Uterus (tissue), 4 donors: ENCODE data around the gene SLC38A2. TPM values are rescaled to one million over a fixed set of nuclear protein-coding genes. Genes with fewer than 3 reads are reported as not detected.

Experiments
- DNase-seq, 2 donors: peaks; one replicate each; pipeline ENCODE4 v3.0.0-alpha.2; 2019 to 2020
- H3K27ac ChIP-seq, 2 donors: fragments of 200-600 bp; sonication (generic); 1 replicate in 1 of 2; 2 replicates in 1 of 2; pipeline ENCODE4 v1.5.1; 2016 to 2018
- H3K27me3 ChIP-seq, 2 donors: fragments of 200-600 bp; sonication (generic); one replicate each; pipeline ENCODE4 v1.5.1; 2018 to 2019; ENCODE audit warnings: control low read depth in 1 of 2
- H3K36me3 ChIP-seq, 2 donors: fragments of 200-600 bp; sonication (generic); one replicate each; pipeline ENCODE4 v1.5.1; 2019; ENCODE audit warnings: control low read depth in 1 of 2
- H3K4me1 ChIP-seq, 2 donors: fragments of 200-600 bp; sonication (generic); one replicate each; pipeline ENCODE4 v1.5.1; 2018 to 2019; ENCODE audit warnings: control low read depth in 1 of 2
- H3K4me3 ChIP-seq, 2 donors: fragments of 200-600 bp; sonication (generic); 1 replicate in 1 of 2; 2 replicates in 1 of 2; pipeline ENCODE4 v1.5.1; 2018 to 2019; ENCODE audit warnings: mild to moderate bottlenecking in 1 of 2
- H3K9me3 ChIP-seq, 2 donors: fragments of 200-600 bp; sonication (generic); one replicate each; pipeline ENCODE4 v1.5.1; 2019; ENCODE audit warnings: control low read depth in 1 of 2
- POLR2A ChIP-seq, 2 donors: fragments of 450-650 bp; IDR thresholded peaks; one replicate each; pipeline ENCODE4 v1.6.1; 2016; ENCODE audit warnings: antibody characterized with exemption in 2 of 2, mild to moderate bottlenecking in 1 of 2, moderate library complexity in 1 of 2
- intact Hi-C: fragments of 100-400 bp; cut with DNase I; formaldehyde crosslinking; loops from one replicate; pipeline ENCODE4 v1.15.1; 2023; ENCODE audit warnings: low total_unique reads
- total RNA-seq, 4 donors: library from RNA; depleted of rRNA in 3 of 4; stranded (reverse); fragments of >200 nt in 3 of 4; gene quantifications; one replicate each; pipeline versions ENCODE4 v1.1.0 to v1.2.4, GENCODE V29; 2014 to 2023
- TF ChIP-seq, protein P1 (sequence below), 4 experiments: fragments of 200-600 bp in 2 of 4; fragments of 450-650 bp in 2 of 4; sonication (generic) in 2 of 4; IDR thresholded peaks; one replicate each; pipeline ENCODE4 v1.5.1; 2016 to 2019; ENCODE audit warnings: antibody characterized with exemption in 4 of 4, mild to moderate bottlenecking in 2 of 4, moderate library complexity in 1 of 4
- donor health status: DM: yes; HTN: yes; CAD: no.

Gene SLC38A2
- 100 to 1,000 TPM; 234 to 487 (median 372) TPM for total RNA-seq

- DNase-seq: peak; percentile 98
- TF ChIP-seq, protein P1, sequence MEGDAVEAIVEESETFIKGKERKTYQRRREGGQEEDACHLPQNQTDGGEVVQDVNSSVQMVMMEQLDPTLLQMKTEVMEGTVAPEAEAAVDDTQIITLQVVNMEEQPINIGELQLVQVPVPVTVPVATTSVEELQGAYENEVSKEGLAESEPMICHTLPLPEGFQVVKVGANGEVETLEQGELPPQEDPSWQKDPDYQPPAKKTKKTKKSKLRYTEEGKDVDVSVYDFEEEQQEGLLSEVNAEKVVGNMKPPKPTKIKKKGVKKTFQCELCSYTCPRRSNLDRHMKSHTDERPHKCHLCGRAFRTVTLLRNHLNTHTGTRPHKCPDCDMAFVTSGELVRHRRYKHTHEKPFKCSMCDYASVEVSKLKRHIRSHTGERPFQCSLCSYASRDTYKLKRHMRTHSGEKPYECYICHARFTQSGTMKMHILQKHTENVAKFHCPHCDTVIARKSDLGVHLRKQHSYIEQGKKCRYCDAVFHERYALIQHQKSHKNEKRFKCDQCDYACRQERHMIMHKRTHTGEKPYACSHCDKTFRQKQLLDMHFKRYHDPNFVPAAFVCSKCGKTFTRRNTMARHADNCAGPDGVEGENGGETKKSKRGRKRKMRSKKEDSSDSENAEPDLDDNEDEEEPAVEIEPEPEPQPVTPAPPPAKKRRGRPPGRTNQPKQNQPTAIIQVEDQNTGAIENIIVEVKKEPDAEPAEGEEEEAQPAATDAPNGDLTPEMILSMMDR (IDR thresholded peaks at IDR 0.05): peak in 1 of 4 experiments; percentile 35
- TF ChIP-seq POLR2A (IDR thresholded peaks at IDR 0.05): peak; percentile 96 to 99
- peak within 1 kb of the TSS; percentile 91 to 92 for H3K4me3 ChIP-seq
- H3K36me3 ChIP-seq: no peaks in the 10 kb centered on the region
- H3K9me3 ChIP-seq: no peaks in the 10 kb centered on the region
- peaks cover 0 to 3% of the 10 kb centered on the region in 2 donors for H3K4me1 ChIP-seq
- intact Hi-C loops: loop anchor here (10.0 kb wide), 1 partner anchor 292 kb away; no protein-coding TSS in a partner anchor
- peak within 1 kb of the TSS; percentile 98 to 100 for H3K27ac ChIP-seq
- no peaks in the 10 kb centered on the region for H3K27me3 ChIP-seq
These were observed at the start of gene SLC38A2 for GRCh38 chr12:46372544-46373300. SLC38A2 (minus strand) TSS chr12:46372773; CDS start chr12:46371293, 1,480 bp downstream.

- no peak for DNase-seq
- Histone ChIP-seq H3K27ac (no peak overlapping the region), H3K9me3 (no peaks in the 10 kb centered on the region), H3K36me3 (no peaks in the 10 kb centered on the region), H3K4me1 (no peaks in the 10 kb centered on the region), H3K4me3 (no peak overlapping the region), H3K27me3 (no peaks in the 10 kb centered on the region)
- TF ChIP-seq, protein P1 (IDR thresholded peaks at IDR 0.05): no peak
- TF ChIP-seq POLR2A (IDR thresholded peaks at IDR 0.05): no peak
- intact Hi-C loops: no loop called here
These were observed 47.1 kb upstream of the SLC38A2 start for GRCh38 chr12:46419675-46420074.

GRCh38 chr12:46415552-46415951 is 43.0 kb upstream of the SLC38A2 start:
- Histone ChIP-seq H3K27ac (no peak overlapping the region), H3K9me3 (no peaks in the 10 kb centered on the region), H3K4me1 (peaks cover 0 to under 1% of the 10 kb centered on the region in 2 donors), H3K27me3 (no peaks in the 10 kb centered on the region), H3K4me3 (no peak overlapping the region), H3K36me3 (no peaks in the 10 kb centered on the region)
- no peak for DNase-seq
- intact Hi-C loops: no loop called here
- TF ChIP-seq, protein P1 (IDR thresholded peaks at IDR 0.05): no peak
- no peak for TF ChIP-seq POLR2A (IDR thresholded peaks at IDR 0.05)

DNA sequence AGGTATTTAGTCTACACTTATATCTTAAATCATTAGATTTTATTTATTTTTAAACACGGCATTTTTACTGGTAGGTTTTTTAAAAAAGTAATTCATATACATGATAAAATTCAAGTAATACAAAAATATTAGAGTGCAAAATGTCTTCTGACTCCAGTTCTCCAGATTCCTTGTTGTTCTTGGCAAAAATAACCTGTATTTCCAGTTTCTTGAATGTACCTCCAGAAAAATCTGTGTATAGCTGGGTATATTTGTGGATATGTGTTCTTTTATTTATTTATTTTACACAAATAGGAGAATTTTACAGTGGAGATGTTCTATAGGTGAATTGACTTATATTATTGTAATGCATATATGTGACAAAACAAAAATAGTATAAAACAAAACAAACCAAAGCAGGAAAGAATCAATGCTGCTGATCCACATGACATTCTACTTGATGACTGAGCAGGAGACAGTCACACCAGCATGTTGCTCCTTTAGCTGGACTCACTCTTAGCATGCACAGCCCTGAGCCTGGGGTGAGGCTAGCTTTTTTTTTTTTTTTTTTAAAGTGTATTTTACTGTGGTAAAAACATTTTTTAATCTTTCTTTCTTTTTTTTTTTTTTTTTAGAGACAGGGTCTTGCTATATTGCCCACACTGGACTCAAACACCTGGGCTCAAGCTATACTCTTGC is 42.2 kb upstream of the SLC38A2 start:
- Histone ChIP-seq H3K9me3 (no peaks in the 10 kb centered on the region), H3K27ac (no peak overlapping the region), H3K36me3 (no peaks in the 10 kb centered on the region), H3K4me1 (peaks cover 0 to 7% of the 10 kb centered on the region in 2 donors), H3K27me3 (no peaks in the 10 kb centered on the region), H3K4me3 (no peak overlapping the region)
- TF ChIP-seq, protein P1 (IDR thresholded peaks at IDR 0.05): no peak
- TF ChIP-seq POLR2A (IDR thresholded peaks at IDR 0.05): no peak
- intact Hi-C loops: no loop called here
- DNase-seq: no peak

DNA sequence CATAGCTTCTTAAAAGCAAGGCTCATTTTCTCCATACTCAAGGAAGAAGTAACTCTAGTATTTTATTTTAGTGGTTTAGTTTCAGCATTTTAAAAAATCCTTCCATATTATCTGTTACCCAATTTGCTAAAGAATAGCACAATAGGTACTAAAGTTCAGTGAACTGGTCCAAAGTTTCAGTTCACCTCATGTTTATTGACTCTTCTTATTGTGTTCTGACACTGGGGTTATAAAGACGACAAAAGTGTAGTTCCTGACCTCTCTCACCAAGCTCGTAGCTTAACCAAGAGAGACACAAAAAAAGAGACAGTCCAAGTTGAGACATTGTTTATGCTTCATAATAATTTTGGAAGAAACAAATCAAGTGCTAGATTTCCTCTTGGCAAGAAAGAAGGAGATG is 40.8 kb upstream of the SLC38A2 start:
- intact Hi-C loops: no loop called here
- Histone ChIP-seq H3K27ac (no peak overlapping the region), H3K9me3 (no peaks in the 10 kb centered on the region), H3K36me3 (no peaks in the 10 kb centered on the region), H3K4me1 (peaks cover 0 to 7% of the 10 kb centered on the region in 2 donors), H3K27me3 (no peaks in the 10 kb centered on the region), H3K4me3 (no peak overlapping the region)
- no peak for DNase-seq
- TF ChIP-seq, protein P1 (IDR thresholded peaks at IDR 0.05): no peak
- no peak for TF ChIP-seq POLR2A (IDR thresholded peaks at IDR 0.05)
